GM12878 (cell line): ENCODE results near the gene PMM1. TPM values are rescaled to one million over a fixed set of nuclear protein-coding genes. Genes with fewer than 3 reads are reported as not detected.
A peak's percentile ranks its signal among the peaks of the same experiment; 100 is the strongest.

ENCODE experiments used
- ATAC-seq: fragments of 200-7000 bp; cut with Tn5 transposase; 3 replicates; pipeline ENCODE4 v1.9.1; 2020; ENCODE audit warnings: mild to moderate bottlenecking, moderate library complexity
- BruUV-seq: library from RNA; stranded (reverse); fragments of 400-500 nt; replicated peaks from 2 replicates; lab custom pipeline; 2021; lab: Mats Ljungman, UMichigan
- CTCF ChIA-PET: fragments of 300-600 bp; sonication (Branson Sonifier 250); formaldehyde crosslinking; extraction: SDS; loops from one replicate; lab custom pipeline; 2021; ENCODE audit warnings: inconsistent platforms; lab: Yijun Ruan, JAX
- POLR2A ChIA-PET: fragments of 350-600 bp; formaldehyde crosslinking; extraction: SDS; loops from one replicate; lab custom pipeline; 2021; ENCODE audit warnings: inconsistent platforms; lab: Charles Lee
- RAD21 ChIA-PET: fragments of 300-600 bp; sonication (Branson Sonifier 250); formaldehyde crosslinking; loops from one replicate; lab custom pipeline; 2023; ENCODE audit warnings: antibody characterized with exemption; ENCODE audit not compliant: unreplicated experiment; lab: Charles Lee
- SMC1A ChIA-PET: fragments of 300-600 bp; sonication (Branson Sonifier 250); formaldehyde crosslinking; loops from one replicate; lab custom pipeline; 2023; ENCODE audit not compliant: unreplicated experiment, uncharacterized antibody; lab: Charles Lee
- DNase-seq: peaks from one replicate; pipeline ENCODE4 v3.0.0-alpha.2; 2011; ENCODE audit warnings: low read depth, low spot score
- FAIRE-seq: peaks from 3 replicates; lab custom pipeline; 2011; peaks lifted over from hg19 to GRCh38; lab: Jason Lieb, UNC
- H2AFZ ChIP-seq: 2 replicates; pipeline ENCODE4 v1.6.0; 2011; ENCODE audit warnings: low read depth, low read length, control low read depth; ENCODE audit not compliant: control insufficient read depth
- H3K27ac ChIP-seq: 2 replicates; pipeline ENCODE4 v1.5.1; 2011; ENCODE audit warnings: control low read depth; ENCODE audit not compliant: control insufficient read depth, insufficient read depth
- H3K27me3 ChIP-seq, 2 experiments: replicated peaks in 1 of 2; 2 replicates each; pipeline versions ENCODE4 v1.6.0 to v1.6.1; 2011; ENCODE audit warnings: low read length in 1 of 2; ENCODE audit not compliant: control insufficient read depth in 2 of 2, insufficient read depth in 2 of 2
- H3K36me3 ChIP-seq, 2 experiments: 2 replicates each; pipeline ENCODE4 v1.5.1; 2011; ENCODE audit warnings: low read length in 1 of 2; ENCODE audit not compliant: control insufficient read depth in 2 of 2, insufficient read depth in 2 of 2
- H3K4me1 ChIP-seq: 2 replicates; pipeline ENCODE4 v1.6.1; 2011; ENCODE audit warnings: mild to moderate bottlenecking, low read length, moderate library complexity, mixed read lengths; ENCODE audit not compliant: control insufficient read depth, insufficient read depth
- H3K4me2 ChIP-seq: 2 replicates; pipeline ENCODE4 v1.6.0; 2011; ENCODE audit warnings: control low read depth; ENCODE audit not compliant: control insufficient read depth, insufficient read depth
- H3K4me3 ChIP-seq: fragments of 200-600 bp; sonication (generic); 2 replicates; pipeline ENCODE4 v1.5.1; 2016
- H3K79me2 ChIP-seq: 2 replicates; pipeline ENCODE4 v1.6.0; 2011; ENCODE audit warnings: low read length; ENCODE audit not compliant: control insufficient read depth, insufficient read depth
- H3K9ac ChIP-seq: 2 replicates; pipeline ENCODE4 v1.8.0; 2011; ENCODE audit warnings: low read length, control low read depth, mixed read lengths; ENCODE audit not compliant: control insufficient read depth, insufficient read depth
- H3K9me3 ChIP-seq: replicated peaks from 3 replicates; pipeline ENCODE4 v1.5.1; 2011; ENCODE audit warnings: mild to moderate bottlenecking, low read length; ENCODE audit not compliant: control insufficient read depth, insufficient read depth
- H4K20me1 ChIP-seq: 2 replicates; pipeline ENCODE4 v1.6.0; 2011; ENCODE audit not compliant: control insufficient read depth, insufficient read depth
- CBFB ChIP-seq: IDR thresholded peaks from 2 replicates; pipeline ENCODE4 v1.6.1; 2016; ENCODE audit warnings: antibody characterized with exemption, low read depth
- CHD2 ChIP-seq: IDR thresholded peaks from 2 replicates; pipeline ENCODE4 v1.6.1; 2011; ENCODE audit warnings: low read depth, low read length, improper control_type of control experiment, borderline replicate concordance
- CHD4 ChIP-seq: fragments of 200-600 bp; sonication (generic); IDR thresholded peaks from 2 replicates; pipeline ENCODE4 v1.6.1; 2016; ENCODE audit warnings: mild to moderate bottlenecking
- DPF2 ChIP-seq: fragments of 450-650 bp; IDR thresholded peaks from 2 replicates; pipeline ENCODE4 v1.6.1; 2017; ENCODE audit warnings: mild to moderate bottlenecking
- E4F1 ChIP-seq: fragments of 450-650 bp; IDR thresholded peaks from 2 replicates; pipeline ENCODE4 v1.6.1; 2018; ENCODE audit warnings: borderline replicate concordance, mild to moderate bottlenecking; ENCODE audit not compliant: partially characterized antibody
- EP300 ChIP-seq, 2 experiments: fragments of 150-350 bp in 1 of 2; IDR thresholded peaks; 2 replicates each; pipeline ENCODE4 v1.6.1; 2011 to 2012; ENCODE audit warnings: low read depth in 2 of 2, low read length in 2 of 2, borderline replicate concordance in 1 of 2, improper control_type of control experiment in 1 of 2, inconsistent platforms in 1 of 2; ENCODE audit not compliant: control insufficient read depth in 1 of 2
- FOS ChIP-seq: IDR thresholded peaks from 3 replicates; pipeline ENCODE4 v1.6.1; 2011; ENCODE audit warnings: borderline replicate concordance; ENCODE audit not compliant: insufficient read length; ENCODE audit errors: extremely low read depth
- GATAD2B ChIP-seq: fragments of 450-650 bp; conservative IDR thresholded peaks from 2 replicates; pipeline ENCODE4 v1.6.1; 2017; ENCODE audit warnings: low read depth, mild to moderate bottlenecking, moderate library complexity
- HDGF ChIP-seq: fragments of 450-650 bp; IDR thresholded peaks from 2 replicates; pipeline ENCODE4 v1.6.1; 2016; ENCODE audit warnings: antibody characterized with exemption
- IKZF2 ChIP-seq, 2 experiments: fragments of 450-650 bp; IDR thresholded peaks; 2 replicates each; pipeline ENCODE4 v1.6.1; 2017; ENCODE audit warnings: mild to moderate bottlenecking in 2 of 2, moderate library complexity in 2 of 2
- IRF3 ChIP-seq: fragments of 450-650 bp; IDR thresholded peaks from 2 replicates; pipeline ENCODE4 v1.6.1; 2014; ENCODE audit warnings: mild to moderate bottlenecking
- JUND ChIP-seq: IDR thresholded peaks from 2 replicates; pipeline ENCODE4 v1.6.1; 2012; ENCODE audit warnings: low read depth, mild to moderate bottlenecking, low read length, improper control_type of control experiment, moderate library complexity
- MLLT1 ChIP-seq: fragments of 450-650 bp; IDR thresholded peaks from 2 replicates; pipeline ENCODE4 v1.6.1; 2016; ENCODE audit warnings: mild to moderate bottlenecking
- NFXL1 ChIP-seq: fragments of 450-650 bp; IDR thresholded peaks from 2 replicates; pipeline ENCODE4 v1.6.1; 2017; ENCODE audit warnings: antibody characterized with exemption, mild to moderate bottlenecking, borderline replicate concordance
- PAX5 ChIP-seq: IDR thresholded peaks from 2 replicates; pipeline ENCODE4 v1.6.1; 2011; ENCODE audit warnings: low read depth, low read length, borderline replicate concordance
- PAX8 ChIP-seq: fragments of 450-650 bp; IDR thresholded peaks from 2 replicates; pipeline ENCODE4 v1.6.1; 2017; ENCODE audit warnings: mild to moderate bottlenecking, moderate library complexity
- SMARCA5 ChIP-seq: fragments of 450-650 bp; IDR thresholded peaks from 2 replicates; pipeline ENCODE4 v1.6.1; 2017; ENCODE audit warnings: mild to moderate bottlenecking
- SUPT20H ChIP-seq: IDR thresholded peaks from 2 replicates; pipeline ENCODE4 v1.6.1; 2011; ENCODE audit warnings: low read depth, mild to moderate bottlenecking, low read length, moderate library complexity, borderline replicate concordance; ENCODE audit not compliant: control insufficient read depth
- YBX1 ChIP-seq: fragments of 450-650 bp; IDR thresholded peaks from 2 replicates; pipeline ENCODE4 v1.6.1; 2016; ENCODE audit warnings: antibody characterized with exemption
- ZBED1 ChIP-seq: IDR thresholded peaks from 2 replicates; pipeline ENCODE4 v1.6.1; 2016; ENCODE audit warnings: borderline replicate concordance
- WGBS: methylation state at CpG from one replicate; pipeline ENCODE4 v1.1.6; 2016; ENCODE audit warnings: low lambda C conversion rate; ENCODE audit not compliant: insufficient replicate concordance, insufficient coverage; ENCODE audit errors: missing lambda C conversion rate; 5-methylcytosine and 5-hydroxymethylcytosine counted together
- in situ Hi-C: fragments of 300-500 bp; cut with MboI; formaldehyde crosslinking; loops from 9 replicates; pipeline ENCODE4 v1.14.3; 2018; ENCODE audit warnings: mixed read lengths
- intact Hi-C: fragments of 100-400 bp; cut with micrococcal nuclease; formaldehyde crosslinking; loops from one replicate; pipeline ENCODE4 v1.14.2; 2022; ENCODE audit not compliant: unreplicated experiment
- polyA plus RNA-seq, 11 experiments: library from polyadenylated mRNA; depleted of rRNA in 4 of 11; unstranded in 6 of 11; stranded (reverse) in 5 of 11; fragments of >200 nt; fragmentation: Nextera tagmentation in 4 of 11; fragmentation: Illumina TruSeq in 1 of 11; extraction: Ambion mirVana in 4 of 11; extraction: Trizol in 1 of 11; gene quantifications; 1 replicate in 1 of 11; 2 replicates in 10 of 11; pipeline versions ENCODE4 v1.2.1 to v1.2.3, GENCODE V29; 2011 to 2016; ENCODE audit warnings: inconsistent platforms in 2 of 11, missing spikeins in 2 of 11, low read depth in 1 of 11
- total RNA-seq, 4 experiments: library from RNA; depleted of rRNA in 3 of 4; stranded (reverse); fragments of >200 nt in 3 of 4; fragmentation: Illumina TruSeq in 1 of 4; extraction: Trizol in 1 of 4; gene quantifications; 2 replicates each; pipeline versions ENCODE4 v1.2.1 to v1.2.3, GENCODE V29; 2013 to 2021

The PMM1 gene
- total and polyA plus RNA-seq, 10 of the 15 experiments (the other 5 are each of a cell fraction or from before 2014, with no cell fraction given), result 8.2 to 32.2 (median 16.9) TPM

- POLR2A ChIA-PET, result interaction anchor here (0.6 to 4.7 kb wide), 12 partner anchors 16 to 995 kb away, joined by 3 to 74 read pairs (median 5); partner anchors contain the start of genes PMM1, POLR3H, TEF and TOB2
- no peak for TF ChIP-seq PAX5
- TF ChIP-seq HDGF, result peak; percentile 40; the same call in 1 of the 2 replicates
- no peak for TF ChIP-seq YBX1
- no peak for TF ChIP-seq E4F1
- no peak for TF ChIP-seq IRF3
- no peak for TF ChIP-seq CHD4
- TF ChIP-seq CHD2, result no peak
- TF ChIP-seq MLLT1, result 0 out of 2 replicates have a peak, but pooled peaks have one; percentile 41
- no peak for TF ChIP-seq JUND
- TF ChIP-seq NFXL1, result no peak
- TF ChIP-seq SUPT20H, result no peak
- TF ChIP-seq GATAD2B, result no peak
- TF ChIP-seq PAX8, result no peak
- TF ChIP-seq DPF2, result no peak
- no peak for TF ChIP-seq FOS
- TF ChIP-seq IKZF2 (IDR thresholded peaks at IDR 0.05), result 0 out of 4 replicates have a peak, but pooled peaks of 1 of the 2 experiments have one; percentile 22
- no peak for TF ChIP-seq EP300 (IDR thresholded peaks at IDR 0.05; ENCODE audit: borderline replicate concordance in 1 of 2, control insufficient read depth in 1 of 2, low read depth in 2 of 2, low read length in 2 of 2)
- no peak; the same call in 1 of the 2 replicates for TF ChIP-seq SMARCA5
- no peak; the same call in 1 of the 2 replicates for TF ChIP-seq CBFB
- no peak for TF ChIP-seq ZBED1
Observed at GRCh38 chr22:41619979-41620588, 30.4 kb upstream of the PMM1 start.

More at GRCh38 chr22:41619979-41620588, 30.4 kb upstream of the PMM1 start:
- ATAC-seq, result peak; percentile 54
- Histone ChIP-seq H3K27ac (peak overlapping the region; percentile 88), H3K9me3 (no peaks in the 10 kb centered on the region), H2AFZ (no peak overlapping the region; the same call in 1 of the 2 replicates), H3K4me1 (peaks cover 5% of the 10 kb centered on the region), H4K20me1 (peaks cover 4% of the 10 kb centered on the region; the same call in 1 of the 2 replicates), H3K79me2 (peaks cover 59% of the 10 kb centered on the region), H3K4me2 (peak overlapping the region; percentile 89), H3K4me3 (peak overlapping the region; percentile 95), H3K36me3 (peaks cover under 1 to 2% of the 10 kb centered on the region in 2 experiments; a peak in 3 of 4 replicates), H3K27me3 (no peaks in the 10 kb centered on the region), H3K9ac (peak overlapping the region; percentile 90)
- BruUV-seq, result no TSS peak
- ChIA-PET RAD21 (interaction anchor here (0.9 to 1.9 kb wide), 9 partner anchors 16 to 305 kb away, joined by 3 to 24 read pairs (median 5); partner anchors contain the start of genes PMM1 and POLR3H), SMC1A (interaction anchor here (0.5 to 2.1 kb wide), 8 partner anchors 16 to 183 kb away, joined by 3 to 8 read pairs (median 3); partner anchors contain the start of gene POLR3H), CTCF (interaction anchor here (1.1 to 4.8 kb wide), 6 partner anchors 16 to 321 kb away, joined by 3 to 29 read pairs (median 10); partner anchors contain the start of genes PMM1 and POLR3H)
- 1% methylated on average over 24 of the region's 24 CpGs for WGBS
- intact Hi-C loops, result loop anchor here (1.0 to 2.0 kb wide), 2 partner anchors 30 to 43 kb away; no protein-coding TSS in a partner anchor
- no peak for FAIRE-seq
- in situ Hi-C loops, result no loop called here
- no peak for DNase-seq
